Tibial artery (tissue), 4 donors: ENCODE data around the gene HECTD4.

Experiments used
- DNase-seq, 2 donors: peaks; one replicate each; pipeline ENCODE4 v3.0.0-alpha.2; 2019
- H3K27ac ChIP-seq, 2 donors: fragments of 200-600 bp; sonication (generic) in 1 of 2; 1 replicate in 1 of 2; 2 replicates in 1 of 2; pipeline ENCODE4 v1.5.1; 2018 to 2019; ENCODE audit warnings: mild to moderate bottlenecking in 1 of 2
- H3K27me3 ChIP-seq, 2 donors: fragments of 200-600 bp; sonication (generic) in 1 of 2; one replicate each; pipeline versions ENCODE4 v1.5.1 to v1.6.0; 2016 to 2019
- H3K36me3 ChIP-seq, 3 donors: fragments of 200-600 bp; sonication (generic) in 2 of 3; one replicate each; pipeline ENCODE4 v1.5.1; 2016 to 2019; ENCODE audit warnings: mild to moderate bottlenecking in 2 of 3
- H3K4me1 ChIP-seq, 4 donors: fragments of 200-600 bp; sonication (generic) in 2 of 4; 1 replicate in 3 of 4; 2 replicates in 1 of 4; pipeline ENCODE4 v1.5.1; 2016 to 2019
- H3K4me3 ChIP-seq, 2 donors: fragments of 200-600 bp; sonication (generic) in 1 of 2; 1 replicate in 1 of 2; 2 replicates in 1 of 2; pipeline ENCODE4 v1.5.1; 2018 to 2019; ENCODE audit warnings: mild to moderate bottlenecking in 2 of 2
- H3K9me3 ChIP-seq, 3 donors: fragments of 200-600 bp; sonication (generic) in 1 of 3; one replicate each; pipeline ENCODE4 v1.5.1; 2016 to 2019
- CTCF ChIP-seq, 2 experiments: fragments of 200-600 bp in 1 of 2; fragments of 450-650 bp in 1 of 2; IDR thresholded peaks; one replicate each; pipeline ENCODE4 v1.5.1; 2017 to 2019; ENCODE audit warnings: antibody characterized with exemption in 2 of 2, mild to moderate bottlenecking in 1 of 2, moderate library complexity in 1 of 2
- intact Hi-C: fragments of 100-400 bp; cut with DNase I; formaldehyde crosslinking; loops from one replicate; pipeline ENCODE4 v1.15.0; 2023; ENCODE audit warnings: low total_unique reads

Gene HECTD4

GRCh38 chr12:112206944-112207343, 175.3 kb downstream of the HECTD4 start:
- H3K9me3 ChIP-seq = no peaks in the 10 kb centered on the region
- intact Hi-C loops = no loop called here
- no peak overlapping the region for H3K27ac ChIP-seq
- H3K4me3 ChIP-seq = no peak overlapping the region
- no peaks in the 10 kb centered on the region for H3K27me3 ChIP-seq
- H3K36me3 ChIP-seq = peaks cover 57 to 100% (median 85%) of the 10 kb centered on the region in 3 donors
- H3K4me1 ChIP-seq = no peaks in the 10 kb centered on the region
- no peak for TF ChIP-seq CTCF (IDR thresholded peaks at IDR 0.05)
- DNase-seq = no peak

GRCh38 chr12:112199136-112199535, 183.1 kb downstream of the HECTD4 start:
- Histone ChIP-seq H3K27ac (no peak overlapping the region), H3K4me3 (no peak overlapping the region), H3K27me3 (no peaks in the 10 kb centered on the region), H3K36me3 (peaks cover 44 to 96% (median 70%) of the 10 kb centered on the region in 3 donors), H3K9me3 (no peaks in the 10 kb centered on the region), H3K4me1 (no peaks in the 10 kb centered on the region)
- DNase-seq = no peak
- TF ChIP-seq CTCF (IDR thresholded peaks at IDR 0.05) = no peak
- intact Hi-C loops = loop anchor here (10.0 kb wide), 1 partner anchor 186 kb away; the partner anchor contains the start of gene HECTD4

- Histone ChIP-seq H3K36me3 (peaks cover 41 to 96% (median 73%) of the 10 kb centered on the region in 3 donors), H3K27me3 (no peaks in the 10 kb centered on the region), H3K4me1 (no peaks in the 10 kb centered on the region), H3K9me3 (no peaks in the 10 kb centered on the region), H3K4me3 (no peak overlapping the region), H3K27ac (no peak overlapping the region)
- TF ChIP-seq CTCF (IDR thresholded peaks at IDR 0.05) = peak; percentile 32 to 42
- intact Hi-C loops = loop anchor here (10.0 kb wide), 1 partner anchor 187 kb away; the partner anchor contains the start of gene HECTD4
- no peak for DNase-seq
These were observed 184.0 kb downstream of the HECTD4 start for GRCh38 chr12:112198120-112198733.

GRCh38 chr12:112196196-112196875, 185.9 kb downstream of the HECTD4 start:
- Histone ChIP-seq H3K4me1 (no peaks in the 10 kb centered on the region), H3K27ac (no peak overlapping the region), H3K36me3 (peaks cover 42 to 97% (median 77%) of the 10 kb centered on the region in 3 donors), H3K9me3 (no peaks in the 10 kb centered on the region), H3K27me3 (no peaks in the 10 kb centered on the region), H3K4me3 (no peak overlapping the region)
- DNase-seq = no peak
- TF ChIP-seq CTCF (IDR thresholded peaks at IDR 0.05) = no peak
- intact Hi-C loops = loop anchor here (10.0 kb wide), 1 partner anchor 188 kb away; the partner anchor contains the start of gene HECTD4

- no peaks in the 10 kb centered on the region for H3K9me3 ChIP-seq
- no peak overlapping the region for H3K27ac ChIP-seq
- no peak for DNase-seq
- peaks cover 33 to 98% (median 64%) of the 10 kb centered on the region in 3 donors for H3K36me3 ChIP-seq
- H3K4me1 ChIP-seq = peaks cover 0 to 6% (median 0%) of the 10 kb centered on the region in 4 donors
- intact Hi-C loops = loop anchor here (10.0 kb wide), 1 partner anchor 190 kb away; the partner anchor contains the start of gene HECTD4
- H3K4me3 ChIP-seq = no peak overlapping the region
- no peaks in the 10 kb centered on the region for H3K27me3 ChIP-seq
- no peak for TF ChIP-seq CTCF (IDR thresholded peaks at IDR 0.05)
These were observed 187.5 kb downstream of the HECTD4 start for GRCh38 chr12:112194601-112195247.
